ENCODE measurements around the gene CEMIP.

Gene CEMIP

GRCh38 chr15:80856809-80857377 lies 77.7 kb downstream of the CEMIP start:
- DNase-seq, result no peak

- DNase-seq, result no peak
These were observed 82.6 kb downstream of the CEMIP start for GRCh38 chr15:80861731-80862170.

- no peak for DNase-seq
These were observed 85.5 kb downstream of the CEMIP start for GRCh38 chr15:80864666-80865065.

- DNase-seq, result no peak
These were observed 87.8 kb downstream of the CEMIP start for GRCh38 chr15:80866936-80867335.

GRCh38 chr15:80870366-80870765 lies 91.2 kb downstream of the CEMIP start:
- DNase-seq, result no peak

GRCh38 chr15:80870893-80871292 lies 91.7 kb downstream of the CEMIP start:
- no peak for DNase-seq

GRCh38 chr15:80871858-80872257 lies 92.7 kb downstream of the CEMIP start:
- no peak for DNase-seq

GRCh38 chr15:80873366-80873952 lies 94.3 kb downstream of the CEMIP start:
- no peak for DNase-seq

- DNase-seq, result no peak
These were observed 96.6 kb downstream of the CEMIP start for GRCh38 chr15:80875568-80876347.

- no peak for DNase-seq
These were observed 97.1 kb downstream of the CEMIP start for GRCh38 chr15:80876348-80876674.

- no peak for DNase-seq
These were observed 99.2 kb downstream of the CEMIP start for GRCh38 chr15:80878242-80878866.

- DNase-seq, result no peak
These were observed 99.7 kb downstream of the CEMIP start for GRCh38 chr15:80878867-80879250.

- DNase-seq, result no peak
These were observed 100.9 kb downstream of the CEMIP start for GRCh38 chr15:80880086-80880485.

GRCh38 chr15:80883641-80884040 lies 104.5 kb downstream of the CEMIP start:
- DNase-seq, result no peak

- DNase-seq, result no peak
These were observed 105.9 kb downstream of the CEMIP start for GRCh38 chr15:80885016-80885579.

GRCh38 chr15:80887148-80887547 lies 108.0 kb downstream of the CEMIP start:
- DNase-seq, result no peak

- DNase-seq, result no peak
These were observed 109.7 kb downstream of the CEMIP start for GRCh38 chr15:80888846-80889245.

GRCh38 chr15:80890341-80891005 lies 111.3 kb downstream of the CEMIP start:
- DNase-seq, result no peak

- DNase-seq, result no peak
These were observed 111.8 kb downstream of the CEMIP start for GRCh38 chr15:80891006-80891405.

GRCh38 chr15:80892414-80892813 lies 113.2 kb downstream of the CEMIP start:
- DNase-seq, result no peak

GRCh38 chr15:80893777-80894176 lies 114.6 kb downstream of the CEMIP start:
- DNase-seq, result no peak

- DNase-seq, result no peak
These were observed 115.9 kb downstream of the CEMIP start for GRCh38 chr15:80895091-80895490.

GRCh38 chr15:80895965-80896364 lies 116.8 kb downstream of the CEMIP start:
- no peak for DNase-seq
